Measurements from ENCODE around the gene ARHGEF17.

ARHGEF17 gene

GRCh38 chr11:73379189-73379880 lies 71.3 kb downstream of the ARHGEF17 start:
- no peak for DNase-seq

GRCh38 chr11:73380331-73380730 lies 72.3 kb downstream of the ARHGEF17 start:
- no peak for DNase-seq

- DNase-seq, result no peak
Observed at GRCh38 chr11:73380897-73381410, 72.9 kb downstream of the ARHGEF17 start.

- DNase-seq, result no peak
Observed at GRCh38 chr11:73381589-73381988, 73.5 kb downstream of the ARHGEF17 start.

- DNase-seq, result no peak
Observed at GRCh38 chr11:73382183-73382582, 74.1 kb downstream of the ARHGEF17 start.

- no peak for DNase-seq
Observed at GRCh38 chr11:73382747-73383146, 74.7 kb downstream of the ARHGEF17 start.

GRCh38 chr11:73383249-73384124 lies 75.4 kb downstream of the ARHGEF17 start:
- peak in 17 of 51 donors; percentile 14 to 66 (median 44) for DNase-seq

GRCh38 chr11:73384125-73384441 lies 76.0 kb downstream of the ARHGEF17 start:
- DNase-seq, result no peak

- no peak for DNase-seq
Observed at GRCh38 chr11:73384531-73384871, 76.4 kb downstream of the ARHGEF17 start.

GRCh38 chr11:73384872-73385689 lies 77.0 kb downstream of the ARHGEF17 start:
- peak in 28 of 51 donors; percentile 18 to 62 (median 38) for DNase-seq

GRCh38 chr11:73386016-73386415 lies 77.9 kb downstream of the ARHGEF17 start:
- no peak for DNase-seq

- DNase-seq, result no peak
Observed at GRCh38 chr11:73386546-73386945, 78.5 kb downstream of the ARHGEF17 start.

- no peak for DNase-seq
Observed at GRCh38 chr11:73387594-73388264, 79.7 kb downstream of the ARHGEF17 start.

GRCh38 chr11:73388265-73389133 lies 80.4 kb downstream of the ARHGEF17 start:
- peak in 1 of 51 donors; percentile 29 for DNase-seq

GRCh38 chr11:73389134-73389525 lies 81.1 kb downstream of the ARHGEF17 start:
- no peak for DNase-seq

- no peak for DNase-seq
Observed at GRCh38 chr11:73389916-73390315, 81.8 kb downstream of the ARHGEF17 start.

- no peak for DNase-seq
Observed at GRCh38 chr11:73390601-73391565, 82.8 kb downstream of the ARHGEF17 start.

GRCh38 chr11:73391665-73392064 lies 83.6 kb downstream of the ARHGEF17 start:
- DNase-seq, result no peak

All from hypothalamus (tissue), 51 donors.